Limb (tissue), 2 donors: ENCODE measurements around the gene CSTF2.

Source experiments
- DNase-seq, 2 donors: peaks; one replicate each; pipeline ENCODE4 v3.0.0-alpha.2; 2016; ENCODE audit errors: extremely low spot score in 2 of 2

Gene CSTF2

GRCh38 chrX:100870527-100870926 is 50.3 kb downstream of the CSTF2 start:
- no peak for DNase-seq

- no peak for DNase-seq
Measured at GRCh38 chrX:100871594-100872560, 51.7 kb downstream of the CSTF2 start.

DNA sequence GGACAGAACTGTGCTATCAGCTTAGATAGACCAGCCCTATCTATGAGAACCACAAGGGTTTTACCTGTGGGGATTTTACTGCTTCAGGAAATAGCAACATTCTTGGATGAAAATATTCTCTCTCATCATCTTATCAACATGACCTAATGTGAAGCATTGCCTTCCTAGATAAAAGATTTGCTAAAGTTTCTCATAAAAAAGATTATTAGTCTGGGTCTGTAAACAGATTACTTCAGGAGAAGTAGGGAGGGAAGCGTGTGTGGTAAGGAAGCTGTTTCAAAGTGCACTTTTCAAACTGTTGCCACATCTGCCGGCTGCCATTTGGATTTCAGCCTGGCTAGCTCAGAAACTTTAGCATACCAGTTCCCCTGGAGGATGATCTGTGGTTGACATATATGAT is 54.1 kb downstream of the CSTF2 start, which contains the start of gene NOX1:
TSS of gene NOX1 (minus strand) at position 35 of the 400 bp plus-strand sequence. CDS start 220 bp downstream, outside the sequence.
- no peak for DNase-seq

GRCh38 chrX:100880368-100880767 is 60.2 kb downstream of the CSTF2 start:
- no peak for DNase-seq

DNA sequence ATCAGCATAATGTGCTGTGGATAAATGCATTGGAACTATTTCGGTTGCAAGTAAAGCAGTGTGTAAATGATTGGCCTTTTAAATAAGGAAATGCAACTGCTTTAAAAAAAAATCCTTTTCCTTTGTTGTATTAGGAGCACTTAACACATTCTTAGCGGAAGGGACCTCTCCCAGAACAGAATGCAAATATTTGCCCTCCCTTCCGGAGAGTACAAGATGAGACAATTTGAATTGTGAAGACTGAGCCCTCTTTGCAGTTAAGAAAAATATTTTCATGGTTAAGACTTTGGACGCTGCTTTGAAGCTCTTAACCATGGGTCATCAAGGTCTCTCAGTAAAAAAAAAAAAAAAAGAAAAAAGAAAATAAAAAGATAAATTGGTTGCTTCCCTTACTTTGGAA is 63.5 kb downstream of the CSTF2 start:
- no peak for DNase-seq
